Gastrocnemius medialis (tissue), 4 donors: Measurements from ENCODE around the gene SHISA6. TPM values are rescaled to one million over a fixed set of nuclear protein-coding genes. Genes with fewer than 3 reads are reported as not detected.
"Not testable (repeated sequence)": the region's sequence is repeated elsewhere in the genome, so short reads cannot be mapped to it uniquely, and the experiment has no call there.

Source experiments
- ATAC-seq, 2 donors: fragments of 150-250 bp; one replicate each; pipeline ENCODE4 v1.9.1; 2016
- DNase-seq, 2 donors: peaks; one replicate each; pipeline ENCODE4 v3.0.0-alpha.2; 2019
- H3K27ac ChIP-seq, 4 donors: fragments of 200-600 bp; sonication (generic); 1 replicate in 1 of 4; 2 replicates in 3 of 4; pipeline ENCODE4 v1.5.1; 2016 to 2018; ENCODE audit warnings: mild to moderate bottlenecking in 2 of 4, moderate library complexity in 1 of 4
- H3K27me3 ChIP-seq, 3 donors: fragments of 200-600 bp; sonication (generic) in 2 of 3; 1 replicate in 1 of 3; 2 replicates in 2 of 3; pipeline versions ENCODE4 v1.5.1 to v1.6.0; 2016 to 2019; ENCODE audit warnings: mild to moderate bottlenecking in 1 of 3, moderate library complexity in 1 of 3
- H3K36me3 ChIP-seq, 2 donors: fragments of 200-600 bp; sonication (generic) in 1 of 2; one replicate each; pipeline ENCODE4 v1.5.1; 2017 to 2018
- H3K4me1 ChIP-seq, 2 donors: fragments of 200-600 bp; sonication (generic) in 1 of 2; one replicate each; pipeline ENCODE4 v1.5.1; 2016 to 2017; ENCODE audit warnings: mild to moderate bottlenecking in 2 of 2
- H3K4me3 ChIP-seq, 4 donors: fragments of 200-600 bp; sonication (generic) in 3 of 4; 1 replicate in 1 of 4; 2 replicates in 3 of 4; pipeline ENCODE4 v1.5.1; 2016 to 2019; ENCODE audit warnings: mild to moderate bottlenecking in 2 of 4
- H3K9me3 ChIP-seq, 3 donors: fragments of 200-600 bp; sonication (generic) in 2 of 3; 1 replicate in 1 of 3; 2 replicates in 2 of 3; pipeline ENCODE4 v1.5.1; 2016 to 2019
- CTCF ChIP-seq, 5 experiments: fragments of 450-650 bp in 3 of 5; fragments of 200-600 bp in 2 of 5; sonication (generic) in 2 of 5; IDR thresholded peaks in 4 of 5; conservative IDR thresholded peaks in 1 of 5; 1 replicate in 4 of 5; 2 replicates in 1 of 5; pipeline ENCODE4 v1.5.1; 2016 to 2019; ENCODE audit warnings: antibody characterized with exemption in 5 of 5, mild to moderate bottlenecking in 3 of 5, moderate library complexity in 3 of 5
- POLR2A ChIP-seq, 2 donors: fragments of 450-650 bp; IDR thresholded peaks; one replicate each; pipeline ENCODE4 v1.6.1; 2017; ENCODE audit warnings: antibody characterized with exemption in 2 of 2, mild to moderate bottlenecking in 2 of 2, moderate library complexity in 2 of 2
- in situ Hi-C, 4 donors: fragments of 200-750 bp; cut with MboI; loops; one replicate each; pipeline versions ENCODE4 v1.15.0 to v1.8.0; 2017; ENCODE audit warnings: low sequenced_read_pairs in 4 of 4
- intact Hi-C: fragments of 100-400 bp; cut with DNase I; formaldehyde crosslinking; loops from one replicate; pipeline ENCODE4 v1.15.1; 2023; ENCODE audit warnings: low total_unique reads
- total RNA-seq, 4 donors: library from RNA; depleted of rRNA; stranded (reverse); fragments of >200 nt; gene quantifications; one replicate each; pipeline versions ENCODE4 v1.1.0 to v1.2.3, GENCODE V29; 2016

SHISA6 gene
- total RNA-seq, 4 donors from 2014 or later, result 0.19 to 0.46 (median 0.31) TPM

- no peak overlapping the region for H3K27ac ChIP-seq
- DNase-seq, result no peak
- H3K9me3 ChIP-seq, result no peaks in the 10 kb centered on the region
- no peak overlapping the region for H3K4me3 ChIP-seq
- in situ Hi-C loops (no loop called here), intact Hi-C loops (no loop called here)
- H3K36me3 ChIP-seq, result no peaks in the 10 kb centered on the region
- TF ChIP-seq POLR2A (IDR thresholded peaks at IDR 0.05) (no peak), CTCF (IDR thresholded peaks at IDR 0.05 in 4 of 5, conservative IDR thresholded peaks at IDR 0.05 in 1 of 5) (no peak)
- no peaks in the 10 kb centered on the region for H3K4me1 ChIP-seq
- no peak for ATAC-seq
- no peaks in the 10 kb centered on the region for H3K27me3 ChIP-seq
These were observed 67.5 kb downstream of the SHISA6 start for GRCh38 chr17:11308531-11308930.

GRCh38 chr17:11309033-11309432 is 68.0 kb downstream of the SHISA6 start:
- Histone ChIP-seq H3K4me1 (no peaks in the 10 kb centered on the region), H3K4me3 (no peak overlapping the region), H3K9me3 (no peaks in the 10 kb centered on the region), H3K36me3 (no peaks in the 10 kb centered on the region), H3K27ac (no peak overlapping the region), H3K27me3 (no peaks in the 10 kb centered on the region)
- ATAC-seq (no peak), DNase-seq (no peak)
- TF ChIP-seq POLR2A (IDR thresholded peaks at IDR 0.05) (no peak), CTCF (IDR thresholded peaks at IDR 0.05 in 4 of 5, conservative IDR thresholded peaks at IDR 0.05 in 1 of 5) (no peak)
- in situ Hi-C loops, result no loop called here
- intact Hi-C loops, result no loop called here

- no peak overlapping the region for H3K27ac ChIP-seq
- no peaks in the 10 kb centered on the region for H3K4me1 ChIP-seq
- no peaks in the 10 kb centered on the region for H3K27me3 ChIP-seq
- no peaks in the 10 kb centered on the region for H3K36me3 ChIP-seq
- TF ChIP-seq POLR2A (IDR thresholded peaks at IDR 0.05), result no peak
- no peak overlapping the region for H3K4me3 ChIP-seq
- no peak for DNase-seq
- in situ Hi-C loops (no loop called here), intact Hi-C loops (no loop called here)
- H3K9me3 ChIP-seq, result no peaks in the 10 kb centered on the region
- ATAC-seq, result no peak
These were observed 68.8 kb downstream of the SHISA6 start for GRCh38 chr17:11309850-11310249.

GRCh38 chr17:11316451-11316850 is 75.4 kb downstream of the SHISA6 start:
- not testable (repeated sequence) for H3K27me3 ChIP-seq, H3K27ac ChIP-seq, ATAC-seq, H3K36me3 ChIP-seq, H3K9me3 ChIP-seq, DNase-seq, H3K4me1 ChIP-seq, H3K4me3 ChIP-seq
- in situ Hi-C loops (loop anchor here in 1 of 4 donors (5.0 kb wide), 1 partner anchor 609 kb away; no protein-coding TSS in a partner anchor), intact Hi-C loops (loop anchor here (5.0 kb wide), 1 partner anchor 609 kb away; no protein-coding TSS in a partner anchor)

GRCh38 chr17:11318207-11318606 is 77.2 kb downstream of the SHISA6 start:
- TF ChIP-seq POLR2A (IDR thresholded peaks at IDR 0.05) (no peak), CTCF (IDR thresholded peaks at IDR 0.05 in 4 of 5, conservative IDR thresholded peaks at IDR 0.05 in 1 of 5) (no peak)
- H3K4me3 ChIP-seq, result no peak overlapping the region
- in situ Hi-C loops, result loop anchor here in 1 of 4 donors (5.0 kb wide), 1 partner anchor 611 kb away; no protein-coding TSS in a partner anchor
- no peak for DNase-seq
- no peaks in the 10 kb centered on the region for H3K4me1 ChIP-seq
- intact Hi-C loops, result loop anchor here (5.0 kb wide), 1 partner anchor 611 kb away; no protein-coding TSS in a partner anchor
- no peaks in the 10 kb centered on the region for H3K9me3 ChIP-seq
- ATAC-seq, result no peak
- H3K36me3 ChIP-seq, result no peaks in the 10 kb centered on the region
- no peaks in the 10 kb centered on the region for H3K27me3 ChIP-seq
- no peak overlapping the region for H3K27ac ChIP-seq

- in situ Hi-C loops (loop anchor here in 1 of 4 donors (5.0 kb wide), 1 partner anchor 613 kb away; no protein-coding TSS in a partner anchor), intact Hi-C loops (loop anchor here (5.0 kb wide), 1 partner anchor 613 kb away; no protein-coding TSS in a partner anchor)
- no peaks in the 10 kb centered on the region for H3K36me3 ChIP-seq
- H3K27me3 ChIP-seq, result no peaks in the 10 kb centered on the region
- no peak for ATAC-seq
- no peaks in the 10 kb centered on the region for H3K4me1 ChIP-seq
- no peaks in the 10 kb centered on the region for H3K9me3 ChIP-seq
- H3K27ac ChIP-seq, result no peak overlapping the region
- no peak overlapping the region for H3K4me3 ChIP-seq
- TF ChIP-seq CTCF (IDR thresholded peaks at IDR 0.05 in 4 of 5, conservative IDR thresholded peaks at IDR 0.05 in 1 of 5) (no peak), POLR2A (IDR thresholded peaks at IDR 0.05) (no peak)
- no peak for DNase-seq
These were observed 78.9 kb downstream of the SHISA6 start for GRCh38 chr17:11319894-11320293.
